Measurements from ENCODE around the gene SLC24A3. TPM values are rescaled to one million over a fixed set of nuclear protein-coding genes. Genes with fewer than 3 reads are reported as not detected.

The SLC24A3 gene
- total RNA-seq, 2 donors from 2014 or later = 1.4 to 3.7 TPM

- no peak overlapping the region for H3K4me3 ChIP-seq
- H3K4me1 ChIP-seq = no peaks in the 10 kb centered on the region
- no peaks in the 10 kb centered on the region for H3K36me3 ChIP-seq
- DNase-seq (ENCODE audit: low spot score) = no peak
- TF ChIP-seq CTCF (IDR thresholded peaks at IDR 0.05) = no peak
- no peak overlapping the region for H3K27ac ChIP-seq
- H3K27me3 ChIP-seq = no peaks in the 10 kb centered on the region
- no peaks in the 10 kb centered on the region for H3K9me3 ChIP-seq
These were observed 155.1 kb downstream of the SLC24A3 start for GRCh38 chr20:19367591-19367990.

- DNase-seq (ENCODE audit: low spot score) = no peak
- no peak overlapping the region for H3K4me3 ChIP-seq
- no peaks in the 10 kb centered on the region for H3K27me3 ChIP-seq
- no peaks in the 10 kb centered on the region for H3K9me3 ChIP-seq
- H3K4me1 ChIP-seq = no peaks in the 10 kb centered on the region
- no peak for TF ChIP-seq CTCF (IDR thresholded peaks at IDR 0.05)
- H3K27ac ChIP-seq = no peak overlapping the region
- H3K36me3 ChIP-seq = no peaks in the 10 kb centered on the region
These were observed 155.9 kb downstream of the SLC24A3 start for GRCh38 chr20:19368351-19368750.

GRCh38 chr20:19370076-19371075, 157.9 kb downstream of the SLC24A3 start:
- no peak for TF ChIP-seq CTCF (IDR thresholded peaks at IDR 0.05)
- Histone ChIP-seq H3K27ac (no peak overlapping the region), H3K9me3 (no peaks in the 10 kb centered on the region), H3K4me1 (no peaks in the 10 kb centered on the region), H3K4me3 (no peak overlapping the region), H3K27me3 (no peaks in the 10 kb centered on the region), H3K36me3 (no peaks in the 10 kb centered on the region)
- DNase-seq (ENCODE audit: low spot score) = no peak

- Histone ChIP-seq H3K4me1 (no peaks in the 10 kb centered on the region), H3K27ac (no peak overlapping the region), H3K4me3 (no peak overlapping the region), H3K9me3 (no peaks in the 10 kb centered on the region), H3K36me3 (no peaks in the 10 kb centered on the region), H3K27me3 (no peaks in the 10 kb centered on the region)
- no peak for DNase-seq (ENCODE audit: low spot score)
- no peak for TF ChIP-seq CTCF (IDR thresholded peaks at IDR 0.05)
These were observed 158.7 kb downstream of the SLC24A3 start for GRCh38 chr20:19371112-19371511.

- no peak for TF ChIP-seq CTCF (IDR thresholded peaks at IDR 0.05)
- H3K4me1 ChIP-seq = no peaks in the 10 kb centered on the region
- no peaks in the 10 kb centered on the region for H3K27me3 ChIP-seq
- no peaks in the 10 kb centered on the region for H3K36me3 ChIP-seq
- H3K9me3 ChIP-seq = no peaks in the 10 kb centered on the region
- no peak overlapping the region for H3K27ac ChIP-seq
- H3K4me3 ChIP-seq = no peak overlapping the region
- no peak for DNase-seq (ENCODE audit: low spot score)
These were observed 161.8 kb downstream of the SLC24A3 start for GRCh38 chr20:19374216-19374615.
